ENCODE results near the gene NEK2.
"Not testable (repeated sequence)": the region's sequence is repeated elsewhere in the genome, so short reads cannot be mapped to it uniquely, and the experiment has no call there.

NEK2 gene

DNA sequence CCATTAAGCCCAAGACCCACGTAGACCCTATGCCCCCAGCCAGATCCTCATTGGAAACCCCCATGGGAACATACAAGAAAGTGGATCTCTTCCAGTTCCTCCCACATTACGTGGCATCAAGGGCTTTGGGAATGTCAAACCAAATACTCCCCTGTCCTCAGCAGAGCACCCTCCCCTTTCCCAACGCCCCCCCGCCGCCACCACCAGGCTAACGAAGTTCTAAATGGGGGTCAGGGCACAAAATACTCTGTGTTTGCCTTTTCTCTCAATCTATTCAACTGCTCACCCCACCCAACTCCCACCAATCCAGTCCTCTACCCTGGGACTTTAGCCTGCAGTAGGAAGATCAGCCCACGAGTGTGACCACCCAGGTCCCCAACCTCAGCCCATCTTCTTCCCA, 24.5 kb downstream of the NEK2 start:
- no peak for DNase-seq (ENCODE audit: low read depth)

DNA sequence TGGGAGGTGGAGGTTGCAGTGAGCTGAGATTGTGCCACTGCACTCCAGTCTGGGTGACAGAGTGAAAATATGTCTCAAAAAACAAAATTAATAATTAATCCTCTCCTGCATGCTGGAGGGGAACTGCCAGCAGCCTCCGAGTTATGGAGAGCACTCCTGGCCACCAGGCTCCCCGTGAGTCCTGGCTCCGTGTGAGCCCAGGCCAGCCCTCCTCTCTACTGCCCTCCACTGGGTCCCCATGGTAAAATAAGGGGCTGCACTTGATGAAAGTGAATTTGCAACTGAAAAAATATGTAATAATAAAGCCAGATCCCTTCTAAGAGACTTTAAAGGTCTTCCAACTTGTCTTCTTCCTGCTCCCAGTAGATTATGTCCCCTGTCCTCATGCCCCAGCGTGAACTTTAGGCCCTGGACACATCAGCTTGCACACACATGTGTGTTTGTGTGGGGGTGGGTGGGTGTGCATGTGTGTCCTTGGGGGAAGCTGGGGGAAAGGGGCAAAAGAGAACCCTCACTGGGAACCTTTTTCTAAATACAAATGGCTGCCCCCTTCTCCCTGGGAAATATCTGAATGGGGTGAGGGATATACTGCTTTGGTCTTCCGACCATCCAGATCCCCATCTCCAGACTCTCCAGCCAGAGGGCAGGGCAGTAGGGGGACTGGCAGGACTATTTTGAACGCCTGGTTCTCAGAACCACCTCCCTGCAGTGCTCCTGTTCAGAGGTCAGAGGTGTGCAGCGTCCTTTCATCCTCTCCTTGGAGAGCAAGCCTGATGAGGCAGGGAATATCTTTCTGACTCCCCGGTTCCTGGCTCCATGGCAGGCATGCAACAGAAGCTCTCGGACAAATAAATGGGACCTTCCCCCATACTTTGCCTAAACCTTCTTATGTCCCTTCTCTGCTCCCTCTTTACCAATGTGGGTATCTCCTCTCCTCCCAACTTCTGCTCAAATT, 26.2 kb downstream of the NEK2 start:
- DNase-seq (ENCODE audit: low read depth), result peak; percentile 40

DNA sequence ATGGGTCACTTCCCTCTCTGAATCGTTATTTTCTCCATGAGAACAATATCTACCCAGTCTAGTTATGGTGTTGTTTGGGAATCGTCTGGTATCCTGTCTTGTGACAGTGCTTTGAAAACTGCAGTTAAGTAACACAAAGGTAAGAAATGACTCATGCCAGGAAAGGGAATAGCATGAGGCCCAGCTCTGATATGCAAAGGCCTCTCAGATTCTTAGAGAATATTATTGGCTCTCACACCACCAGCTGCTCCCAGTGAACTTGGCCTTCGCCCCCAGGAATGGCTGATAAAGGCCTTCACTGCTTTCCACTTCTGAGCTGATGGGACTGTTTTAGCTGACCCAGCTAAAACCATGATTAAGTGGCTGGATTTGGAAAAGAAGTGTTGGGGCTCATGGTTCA, 27.1 kb downstream of the NEK2 start:
- DNase-seq (ENCODE audit: low read depth), result no peak

DNA sequence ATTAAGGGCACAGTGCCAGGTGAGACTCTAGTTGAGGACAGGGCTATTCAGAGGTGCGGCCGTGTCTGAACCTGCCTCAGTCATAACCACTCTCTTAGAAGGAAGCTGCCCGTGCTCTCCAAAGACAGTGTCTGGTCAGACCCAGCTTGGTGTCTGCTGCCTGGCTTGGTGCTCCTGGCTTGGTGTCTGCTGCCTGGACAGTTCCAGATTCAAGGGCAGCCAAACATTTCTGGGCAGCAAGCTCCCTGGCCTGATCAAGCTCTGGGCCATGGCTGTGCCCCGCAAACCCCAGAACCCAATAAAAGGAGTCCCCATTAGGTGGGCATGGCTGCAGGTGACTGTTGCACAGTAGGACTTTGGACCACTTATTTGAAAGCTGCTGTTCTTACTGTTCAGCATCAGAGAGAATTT, 27.7 kb downstream of the NEK2 start:
- DNase-seq (ENCODE audit: low read depth), result no peak

DNA sequence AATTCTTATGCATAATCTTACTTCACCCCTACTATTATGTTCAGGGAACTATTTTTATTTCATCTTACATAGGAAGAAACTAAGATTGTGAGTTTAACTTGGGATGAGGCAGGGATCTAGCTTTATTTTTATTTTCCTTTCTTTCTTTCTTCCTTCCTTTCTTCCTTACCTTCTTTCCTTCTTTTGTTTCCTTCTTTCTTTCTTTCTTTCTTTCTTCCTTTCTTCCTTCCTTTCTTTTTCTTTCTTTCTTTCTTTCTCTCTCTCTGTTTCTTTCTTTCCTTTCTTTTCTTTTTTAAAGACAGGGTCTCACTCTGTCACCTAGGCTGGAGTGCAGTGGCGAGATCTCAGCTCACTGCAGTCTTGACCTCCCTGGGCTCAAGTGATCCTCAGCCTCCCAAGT, 28.9 kb downstream of the NEK2 start:
- no peak for DNase-seq (ENCODE audit: low read depth)

DNA sequence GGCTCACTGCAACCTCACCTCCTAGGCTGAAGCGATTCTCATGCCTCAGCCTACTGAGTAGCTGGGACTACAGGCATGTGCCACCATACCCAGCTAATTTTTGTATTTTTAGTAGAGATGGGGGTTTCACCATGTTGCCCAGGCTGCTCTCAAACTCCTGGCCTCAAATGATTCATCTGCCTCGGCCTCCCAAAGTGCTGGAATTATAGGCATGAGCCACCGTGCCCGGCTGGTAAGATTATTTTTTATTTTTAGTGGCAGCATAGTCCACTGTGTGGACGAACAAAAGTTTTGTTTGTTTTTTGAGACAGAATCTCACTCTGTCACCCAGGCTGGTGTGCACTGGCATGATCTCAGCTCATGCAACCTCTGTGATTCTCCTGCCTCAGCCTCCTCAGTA, 29.8 kb downstream of the NEK2 start:
- DNase-seq (ENCODE audit: low read depth), result not testable (repeated sequence)

DNA sequence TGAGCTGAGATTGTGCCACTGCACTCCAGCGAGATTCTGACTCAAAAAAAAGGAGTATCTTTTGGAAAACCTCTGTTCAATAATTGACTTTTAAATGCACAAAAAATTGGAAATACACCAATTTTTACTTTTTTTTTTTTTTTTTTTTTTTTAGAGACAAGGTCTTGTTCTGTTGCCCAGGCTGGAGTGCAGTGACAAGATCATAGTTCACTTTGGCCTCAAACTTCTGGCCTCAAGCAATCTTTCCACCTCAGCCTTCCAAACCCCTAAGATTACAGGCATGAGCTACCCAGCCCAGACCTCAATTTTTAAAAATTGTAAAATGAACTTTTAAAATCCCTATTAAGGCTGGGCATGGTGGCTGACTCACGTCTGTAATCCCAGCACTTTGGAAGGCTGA, 30.8 kb downstream of the NEK2 start:
- DNase-seq (ENCODE audit: low read depth), result no peak

DNA sequence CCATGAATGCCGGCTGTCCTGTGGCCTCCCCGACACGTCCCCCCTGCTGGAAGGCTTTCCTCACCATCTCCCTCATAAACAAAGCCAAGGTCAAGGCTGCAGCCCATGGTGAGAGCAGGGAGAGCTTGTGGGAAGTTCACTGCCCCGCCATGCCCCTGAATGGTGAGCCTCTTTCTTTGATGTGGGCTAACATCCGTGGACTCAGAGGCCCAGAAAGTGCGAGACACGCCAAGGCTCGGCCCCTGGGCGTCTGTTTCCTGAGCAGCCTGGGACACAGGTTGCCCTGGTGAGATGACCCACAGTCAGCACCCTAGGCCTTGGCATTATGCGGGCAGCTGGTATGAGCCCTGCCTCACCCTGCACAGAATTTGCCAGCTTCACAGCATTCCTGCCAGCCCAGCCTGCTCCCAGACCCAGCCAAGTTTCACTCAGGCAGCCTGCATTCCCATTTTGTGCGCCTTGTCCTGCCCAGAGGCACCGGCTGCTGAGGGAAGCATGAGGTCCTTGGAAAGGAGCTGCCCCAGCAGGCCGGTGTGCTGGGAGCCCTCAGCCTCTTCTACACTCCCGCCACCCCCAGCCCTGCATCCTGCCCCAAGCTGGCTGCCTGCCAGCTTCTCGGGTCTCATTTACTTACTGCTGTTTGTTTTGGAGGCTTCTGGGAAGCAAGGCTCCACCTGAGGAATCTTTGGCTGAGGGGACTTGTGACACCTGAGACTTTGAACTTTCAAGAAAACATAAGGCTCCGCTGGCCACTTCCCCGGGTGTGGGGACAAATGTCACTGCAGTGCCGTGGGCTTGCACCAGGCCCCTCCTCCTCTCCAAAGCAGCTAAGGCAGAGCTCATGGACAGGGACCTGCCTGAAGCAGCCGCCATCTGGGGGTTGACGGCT, 31.9 kb downstream of the NEK2 start:
- peak; percentile 49 for DNase-seq (ENCODE audit: low read depth)

DNA sequence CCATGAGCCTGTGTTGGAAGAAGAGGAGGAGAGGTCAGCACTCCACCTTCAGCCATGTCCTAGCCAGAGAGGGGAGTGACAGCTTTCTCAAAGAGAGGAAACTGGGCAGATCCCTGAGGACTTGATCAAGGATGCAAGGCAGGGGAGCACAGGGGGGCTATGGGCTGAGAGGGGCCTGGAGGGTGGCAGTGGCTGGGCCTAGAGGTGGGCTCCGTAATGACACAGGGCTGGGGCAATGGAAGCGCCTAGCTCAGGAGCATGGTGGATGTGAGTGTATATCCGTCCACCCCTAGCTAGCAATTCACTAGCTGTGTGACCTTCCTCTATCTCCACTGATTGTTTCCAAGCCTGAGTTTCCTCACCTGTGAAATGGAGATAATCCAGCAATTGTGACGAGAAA, 32.6 kb downstream of the NEK2 start:
- DNase-seq (ENCODE audit: low read depth), result no peak

DNA sequence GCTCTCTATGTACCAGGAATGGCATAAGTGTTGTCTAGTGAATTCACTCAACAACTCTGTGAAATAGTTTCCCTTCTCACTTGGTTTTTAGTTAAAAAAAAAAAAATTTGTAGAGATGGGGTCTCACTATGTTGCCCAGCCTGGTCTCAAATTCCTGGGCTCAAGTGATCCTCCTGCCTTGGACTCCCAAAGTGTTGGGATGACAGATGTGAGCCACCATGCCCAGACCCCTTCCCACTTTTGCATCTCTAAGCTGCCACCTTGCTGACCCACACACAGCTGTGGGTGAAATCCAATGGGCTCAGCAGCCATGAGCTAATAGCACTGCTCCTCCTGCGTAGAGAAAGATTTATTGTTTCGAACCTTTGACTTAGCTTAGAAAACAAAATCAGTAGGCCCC, 33.5 kb downstream of the NEK2 start:
- DNase-seq (ENCODE audit: low read depth), result no peak

DNA sequence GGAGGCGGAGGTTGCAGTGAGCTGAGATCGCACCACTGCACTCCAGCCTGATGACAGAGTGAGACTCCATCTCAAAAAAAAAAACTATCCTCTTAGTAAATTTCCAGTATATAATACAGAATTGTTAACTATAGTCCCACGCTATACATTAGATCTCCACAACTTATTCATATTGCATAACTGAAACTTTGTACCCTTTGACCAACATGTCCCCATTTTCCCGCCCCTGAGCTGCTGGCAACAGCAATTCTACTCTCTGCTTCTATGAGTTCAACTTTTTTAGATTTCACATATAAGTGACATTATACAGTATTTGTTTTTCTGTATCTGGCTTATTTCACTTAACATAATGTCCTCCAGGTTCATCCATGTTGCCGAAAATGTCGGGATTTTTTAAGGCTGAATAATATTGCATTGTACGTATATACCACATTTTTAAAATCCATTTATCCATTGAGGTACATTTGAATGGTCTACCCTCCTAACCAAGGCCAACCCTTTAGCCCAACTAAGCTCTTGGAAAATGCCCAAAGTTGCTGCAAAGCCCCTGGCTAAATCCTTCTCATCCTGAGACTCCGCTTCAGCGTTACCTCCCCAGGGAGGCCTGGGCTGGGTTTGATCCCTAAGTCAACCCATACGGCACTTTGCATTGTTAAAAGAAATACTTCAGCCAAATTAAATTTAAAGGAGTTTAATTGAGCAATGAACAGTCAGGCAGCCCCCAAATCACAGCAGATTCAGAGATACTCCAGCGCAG, 34.2 kb downstream of the NEK2 start:
- DNase-seq (ENCODE audit: low read depth), result no peak

DNA sequence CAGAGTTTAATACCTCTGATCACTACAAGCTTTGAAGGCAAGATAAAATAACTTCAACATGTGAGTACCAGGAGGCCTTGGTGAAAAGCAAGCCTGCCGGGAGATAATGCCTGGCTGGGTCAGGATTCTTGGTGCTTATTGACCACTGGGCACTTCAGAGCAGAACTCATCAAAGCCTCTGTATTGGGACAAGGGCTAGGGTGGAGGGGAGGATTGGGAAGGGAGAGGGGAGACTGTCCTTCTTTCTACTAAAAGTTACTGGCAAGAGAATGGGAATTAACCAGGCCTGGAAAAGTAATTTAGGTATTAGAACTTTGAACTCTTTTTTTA, 35.2 kb downstream of the NEK2 start:
- DNase-seq (ENCODE audit: low read depth), result no peak

DNA sequence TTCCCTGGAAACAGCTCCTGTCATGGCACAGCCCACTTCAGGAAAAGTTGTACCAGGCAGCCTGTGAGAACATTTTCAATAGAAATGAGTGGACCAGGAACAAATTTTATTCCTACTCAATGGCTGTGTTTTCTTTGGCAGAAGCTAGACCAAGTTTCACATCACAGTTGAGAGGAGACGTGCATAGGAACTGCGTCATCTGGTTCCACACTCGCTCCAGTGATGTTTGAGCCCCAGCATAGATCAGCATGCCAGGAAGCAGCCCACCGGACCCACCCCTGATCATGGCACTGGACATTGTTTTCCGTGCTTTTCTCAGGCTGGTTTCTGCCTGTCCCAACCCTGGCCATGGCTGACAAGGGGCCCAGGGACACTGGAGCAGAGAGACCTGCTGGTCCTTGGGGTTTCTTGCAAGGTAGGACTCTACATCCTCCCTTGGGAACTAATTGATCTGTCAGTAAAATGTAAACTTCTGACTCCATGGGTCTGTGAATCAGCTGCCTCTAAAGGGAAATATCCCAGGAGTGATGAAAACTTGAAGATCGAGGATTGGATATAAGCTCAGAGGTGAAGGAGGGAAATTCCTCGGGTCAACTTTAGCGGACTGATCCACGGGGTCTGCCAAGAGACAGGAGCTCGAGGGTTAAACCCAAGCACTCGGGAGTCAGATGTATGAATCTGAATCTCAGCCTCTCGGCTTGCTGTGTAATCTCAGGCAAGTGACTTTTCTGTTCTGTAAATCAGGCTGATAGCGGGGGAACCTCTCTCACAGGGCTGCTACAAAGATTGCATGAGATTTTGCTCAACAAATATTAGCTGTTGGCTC, 35.7 kb downstream of the NEK2 start:
- peak; percentile 84 for DNase-seq (ENCODE audit: low read depth)

DNA sequence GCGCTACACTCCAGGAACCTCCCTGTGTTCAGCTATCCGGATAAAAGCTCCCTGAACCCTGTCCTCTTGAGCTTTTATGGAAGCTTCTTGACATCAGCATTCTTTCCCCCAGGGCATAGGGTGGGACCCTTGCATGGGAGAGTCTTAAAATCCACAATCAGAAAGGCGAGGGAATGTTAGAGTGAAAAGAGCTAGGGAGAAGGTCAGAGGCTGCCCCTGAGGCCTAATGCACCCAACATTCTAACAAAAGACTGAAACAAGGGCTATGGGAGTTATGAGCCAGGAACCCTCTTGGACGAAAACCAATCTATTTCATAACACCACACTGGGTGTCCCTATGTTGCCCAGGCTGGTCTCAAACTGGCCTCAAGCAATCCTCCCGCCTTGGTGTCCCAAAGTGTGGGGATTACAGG, 36.7 kb downstream of the NEK2 start:
- DNase-seq (ENCODE audit: low read depth), result peak; percentile 61

DNA sequence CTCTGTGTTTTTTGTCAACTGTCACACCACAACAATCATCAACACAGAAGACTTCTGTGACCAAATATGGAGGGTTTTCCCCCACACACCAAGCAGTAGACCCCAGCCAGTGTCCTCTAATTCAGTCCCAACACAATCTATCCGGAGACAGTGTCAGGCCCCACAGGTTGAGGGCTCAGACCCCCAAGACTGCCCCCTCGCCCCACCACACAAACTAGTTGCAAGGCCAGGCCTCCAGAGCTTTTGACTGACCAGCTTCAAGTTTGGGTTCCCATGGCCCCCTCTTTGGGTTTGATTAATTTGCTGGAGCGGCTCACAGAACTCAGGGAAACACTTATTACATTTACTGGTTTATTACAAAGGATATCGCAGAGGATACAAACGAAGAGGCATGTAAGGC, 37.2 kb downstream of the NEK2 start:
- no peak for DNase-seq (ENCODE audit: low read depth)

DNA sequence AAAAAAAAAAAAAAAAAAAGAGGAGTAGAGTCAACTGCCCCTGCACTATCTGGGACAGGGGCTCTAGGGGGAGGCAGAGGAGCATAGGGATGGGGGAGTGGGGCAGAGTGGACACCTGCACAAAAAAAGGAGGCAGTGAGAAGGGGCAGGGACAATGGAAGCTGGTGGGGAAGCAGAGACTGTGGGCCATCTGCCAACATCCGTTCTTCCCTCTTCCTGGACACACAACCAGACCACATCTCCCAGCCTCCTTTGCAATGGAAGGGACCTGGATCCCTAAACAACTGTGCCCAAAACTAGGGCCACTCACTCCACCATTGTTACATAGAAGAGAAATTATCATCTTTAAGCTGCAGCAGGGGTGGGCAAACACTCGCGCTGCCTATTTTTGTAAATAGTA, 38.4 kb downstream of the NEK2 start:
- DNase-seq (ENCODE audit: low read depth), result no peak

DNA sequence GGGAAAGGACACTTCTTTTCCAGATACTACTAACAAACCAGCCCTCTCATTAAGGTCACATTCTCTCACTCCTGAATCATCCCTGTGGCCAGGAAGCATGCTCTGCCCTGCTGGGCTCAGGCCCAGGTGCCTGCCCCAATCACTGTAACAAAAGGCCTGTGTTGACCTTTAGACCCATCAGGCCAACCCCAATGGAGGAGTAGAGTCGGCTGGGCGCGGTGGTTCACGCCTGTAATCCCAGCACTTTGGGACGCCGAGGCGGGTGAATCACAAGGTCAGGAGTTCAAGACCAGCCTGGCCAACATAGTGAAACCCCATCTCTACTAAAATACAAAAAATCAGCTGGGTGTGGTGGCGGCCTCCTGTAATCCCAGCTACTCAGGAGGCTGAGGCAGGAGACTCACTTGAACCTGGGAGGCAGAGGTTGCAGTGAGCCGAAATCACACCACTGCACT, 38.8 kb downstream of the NEK2 start:
- peak; percentile 95 for DNase-seq (ENCODE audit: low read depth)

DNA sequence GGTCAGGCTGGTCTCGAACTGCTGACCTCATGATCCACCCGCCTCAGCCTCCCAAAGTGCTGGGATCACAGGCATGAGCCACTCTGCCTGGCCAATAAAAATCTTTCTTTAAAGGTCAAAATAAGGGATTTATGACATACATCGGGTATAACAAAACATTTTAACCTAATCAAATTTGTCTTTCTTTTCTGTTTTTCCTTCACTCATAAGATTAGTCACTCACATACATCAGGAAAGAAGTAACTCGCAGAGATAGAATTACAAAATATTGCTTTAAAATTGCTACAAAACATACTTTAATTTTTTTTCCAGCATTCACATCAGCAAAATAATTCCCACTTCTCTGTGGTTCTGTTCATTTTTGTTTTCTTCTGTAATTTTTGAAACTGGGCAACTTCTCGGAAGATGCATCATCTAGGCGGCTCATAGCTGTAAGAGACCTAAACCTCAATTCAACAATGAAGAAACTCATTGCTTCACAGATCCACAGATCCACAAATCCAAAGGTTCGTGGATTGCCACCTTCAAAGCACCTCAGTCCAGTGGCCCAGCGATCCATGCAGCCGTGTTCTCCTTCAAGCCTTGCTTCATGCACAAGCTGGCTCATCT, 39.7 kb downstream of the NEK2 start:
- DNase-seq (ENCODE audit: low read depth), result peak; percentile 85

DNA sequence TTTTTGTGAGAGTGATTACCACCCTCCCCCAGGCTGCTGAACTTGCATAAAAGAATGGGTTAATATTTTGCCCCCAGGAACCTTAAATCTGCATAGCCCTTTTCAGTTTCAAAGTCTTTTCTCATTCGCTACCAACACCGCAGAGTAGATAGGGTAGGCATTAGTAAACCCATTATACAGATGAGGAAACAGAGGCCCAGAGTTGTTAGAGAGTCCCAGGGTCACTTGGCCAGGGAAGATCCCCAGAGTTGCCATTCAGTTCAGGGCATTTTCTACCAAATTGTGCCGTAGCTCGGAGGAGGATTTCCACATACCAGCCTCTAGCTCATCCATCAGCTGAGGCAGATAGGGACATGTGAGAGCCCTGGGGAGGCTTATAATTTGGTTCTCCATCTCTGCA, 40.5 kb downstream of the NEK2 start:
- DNase-seq (ENCODE audit: low read depth), result no peak

DNA sequence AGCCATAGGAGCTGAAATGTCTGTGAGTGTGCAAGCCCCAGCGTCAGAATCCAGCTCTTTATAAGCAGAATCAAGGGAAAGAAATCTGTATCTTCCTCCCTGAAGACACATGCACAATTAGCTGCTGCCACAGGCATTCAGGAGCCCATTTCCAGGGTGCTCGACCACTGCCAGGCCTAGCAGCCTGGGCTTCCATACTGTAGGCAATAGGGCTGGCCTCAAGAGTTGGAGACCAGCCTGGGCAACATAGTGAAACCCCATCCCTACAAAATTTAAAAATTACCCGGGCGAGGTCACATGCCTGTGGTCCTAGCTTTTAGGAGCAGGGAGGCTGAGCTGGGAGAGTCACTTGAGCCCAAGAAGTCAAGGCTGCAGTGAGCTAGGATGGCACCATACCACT, 41.0 kb downstream of the NEK2 start:
- no peak for DNase-seq (ENCODE audit: low read depth)

DNA sequence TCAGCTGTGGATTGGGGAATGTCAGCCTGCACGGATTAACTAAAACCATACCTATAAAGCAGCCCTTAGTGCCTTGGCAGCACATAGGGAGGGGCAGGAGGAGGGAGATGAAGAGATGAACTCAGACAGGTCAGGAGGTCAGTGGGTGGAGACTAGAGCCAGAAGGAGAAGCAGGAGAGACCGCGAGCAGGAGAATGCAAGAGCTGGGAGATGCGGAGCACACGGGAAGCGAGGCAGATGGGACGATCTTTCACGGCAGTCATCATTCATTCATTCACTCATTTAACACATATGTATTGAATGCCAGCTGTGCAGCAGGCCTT, 41.9 kb downstream of the NEK2 start:
- DNase-seq (ENCODE audit: low read depth), result no peak
